KBM-7 (cell line): ENCODE data around the gene FAM163A.
"Not testable (repeated sequence)": the region's sequence is repeated elsewhere in the genome, so short reads cannot be mapped to it uniquely, and the experiment has no call there.

Source experiments
- DNase-seq: peaks from one replicate; pipeline ENCODE4 v3.0.0-alpha.2; 2015
- in situ Hi-C: fragments of 300-500 bp; cut with MboI; formaldehyde crosslinking; loops from 2 replicates; pipeline ENCODE4 v1.14.3; 2020; ENCODE audit warnings: low sequenced_read_pairs, low pct_unique_long_range_greater_than_20kb, mixed read lengths

Gene FAM163A

GRCh38 chr1:179781962-179782361 is 38.9 kb downstream of the FAM163A start:
- in situ Hi-C loops, result no loop called here
- DNase-seq, result no peak

- DNase-seq, result no peak
- in situ Hi-C loops, result no loop called here
Observed at GRCh38 chr1:179785031-179785431, 41.9 kb downstream of the FAM163A start.

- in situ Hi-C loops, result no loop called here
- no peak for DNase-seq
Observed at GRCh38 chr1:179785728-179786127, 42.6 kb downstream of the FAM163A start.

- in situ Hi-C loops, result no loop called here
- no peak for DNase-seq
Observed at GRCh38 chr1:179786815-179787685, 44.0 kb downstream of the FAM163A start.

GRCh38 chr1:179788259-179788658 is 45.2 kb downstream of the FAM163A start:
- DNase-seq, result no peak
- in situ Hi-C loops, result no loop called here

- no peak for DNase-seq
- in situ Hi-C loops, result no loop called here
Observed at GRCh38 chr1:179793281-179793680, 50.2 kb downstream of the FAM163A start.

- no peak for DNase-seq
- in situ Hi-C loops, result no loop called here
Observed at GRCh38 chr1:179794146-179794545, 51.1 kb downstream of the FAM163A start.

- in situ Hi-C loops, result no loop called here
- peak; percentile 7 for DNase-seq
Observed at GRCh38 chr1:179794669-179795068, 51.6 kb downstream of the FAM163A start.

- in situ Hi-C loops, result no loop called here
- DNase-seq, result no peak
Observed at GRCh38 chr1:179798213-179798863, 55.2 kb downstream of the FAM163A start.

GRCh38 chr1:179798864-179799516 is 55.9 kb downstream of the FAM163A start:
- no peak for DNase-seq
- in situ Hi-C loops, result no loop called here

- no peak for DNase-seq
- in situ Hi-C loops, result loop anchor here (25.0 kb wide), 1 partner anchor 88 kb away; no protein-coding TSS in a partner anchor
Observed at GRCh38 chr1:179800481-179800880, 57.4 kb downstream of the FAM163A start.

- in situ Hi-C loops, result loop anchor here (25.0 kb wide), 1 partner anchor 91 kb away; no protein-coding TSS in a partner anchor
- no peak for DNase-seq
Observed at GRCh38 chr1:179803104-179803503, 60.0 kb downstream of the FAM163A start.

GRCh38 chr1:179803918-179804317 is 60.8 kb downstream of the FAM163A start:
- no peak for DNase-seq
- in situ Hi-C loops, result loop anchor here (25.0 kb wide), 1 partner anchor 92 kb away; no protein-coding TSS in a partner anchor

- in situ Hi-C loops, result loop anchor here (25.0 kb wide), 1 partner anchor 92 kb away; no protein-coding TSS in a partner anchor
- not testable (repeated sequence) for DNase-seq
Observed at GRCh38 chr1:179804417-179804816, 61.3 kb downstream of the FAM163A start.

GRCh38 chr1:179805291-179806195 is 62.5 kb downstream of the FAM163A start:
- DNase-seq, result no peak
- in situ Hi-C loops, result loop anchor here (25.0 kb wide), 1 partner anchor 93 kb away; no protein-coding TSS in a partner anchor

- no peak for DNase-seq
- in situ Hi-C loops, result loop anchor here (25.0 kb wide), 1 partner anchor 94 kb away; no protein-coding TSS in a partner anchor
Observed at GRCh38 chr1:179806333-179806732, 63.2 kb downstream of the FAM163A start.

GRCh38 chr1:179807291-179807690 is 64.2 kb downstream of the FAM163A start:
- in situ Hi-C loops, result loop anchor here (25.0 kb wide), 1 partner anchor 95 kb away; no protein-coding TSS in a partner anchor
- no peak for DNase-seq

- DNase-seq, result no peak
- in situ Hi-C loops, result loop anchor here (25.0 kb wide), 1 partner anchor 96 kb away; no protein-coding TSS in a partner anchor
Observed at GRCh38 chr1:179807691-179808485, 64.8 kb downstream of the FAM163A start.
